Measurements from ENCODE around the gene GRIA1. TPM values are rescaled to one million over a fixed set of nuclear protein-coding genes. Genes with fewer than 3 reads are reported as not detected.

Gene GRIA1
- total RNA-seq, 1 experiment from 2014 or later: 0.81 TPM

DNA sequence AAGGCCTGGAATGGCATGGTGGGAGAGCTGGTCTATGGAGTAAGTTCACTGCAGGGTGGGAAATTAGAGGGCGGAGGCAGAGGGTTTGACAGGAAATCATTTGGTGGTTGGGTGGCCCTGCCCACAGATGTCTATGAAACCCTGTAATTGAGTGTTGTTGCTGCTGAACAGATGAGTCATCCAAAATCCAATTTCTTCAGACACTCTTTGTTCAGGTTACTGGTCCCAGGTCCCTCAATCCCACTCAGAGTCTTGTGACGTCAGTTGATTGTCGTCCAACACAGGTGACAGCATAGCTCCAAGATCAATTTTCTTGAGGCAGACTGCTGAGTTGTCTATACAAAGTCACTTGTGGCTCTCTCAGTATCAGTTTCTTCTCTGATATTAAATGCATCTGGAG lies 208.6 kb downstream of the GRIA1 start:
- DNase-seq (ENCODE audit: low spot score) (no peak), ATAC-seq (no peak)
- H3K36me3 Mint-ChIP-seq: no peaks in the 10 kb centered on the region
- H3K27ac Mint-ChIP-seq: no peak overlapping the region
- ChIA-PET CTCF (no interaction called here), POLR2A (no interaction called here)
- no peak overlapping the region for H3K4me3 Mint-ChIP-seq
- H3K27me3 Mint-ChIP-seq (ENCODE audit: low read depth): no peaks in the 10 kb centered on the region
- no peaks in the 10 kb centered on the region for H3K9me3 Mint-ChIP-seq
- H3K4me1 Mint-ChIP-seq: peaks cover 18% of the 10 kb centered on the region
- no peak for TF ChIP-seq CBFB (CRISPR knock-in tag; IDR thresholded peaks at IDR 0.05; ENCODE audit: low read depth)
- no peak for TF ChIP-seq ZNF263 (CRISPR knock-in tag; IDR thresholded peaks at IDR 0.05; ENCODE audit: low read depth)
- TF ChIP-seq SP1 (CRISPR knock-in tag; conservative IDR thresholded peaks at IDR 0.05): no peak
- TF ChIP-seq, protein P1, sequence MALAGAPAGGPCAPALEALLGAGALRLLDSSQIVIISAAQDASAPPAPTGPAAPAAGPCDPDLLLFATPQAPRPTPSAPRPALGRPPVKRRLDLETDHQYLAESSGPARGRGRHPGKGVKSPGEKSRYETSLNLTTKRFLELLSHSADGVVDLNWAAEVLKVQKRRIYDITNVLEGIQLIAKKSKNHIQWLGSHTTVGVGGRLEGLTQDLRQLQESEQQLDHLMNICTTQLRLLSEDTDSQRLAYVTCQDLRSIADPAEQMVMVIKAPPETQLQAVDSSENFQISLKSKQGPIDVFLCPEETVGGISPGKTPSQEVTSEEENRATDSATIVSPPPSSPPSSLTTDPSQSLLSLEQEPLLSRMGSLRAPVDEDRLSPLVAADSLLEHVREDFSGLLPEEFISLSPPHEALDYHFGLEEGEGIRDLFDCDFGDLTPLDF (CRISPR knock-in tag; IDR thresholded peaks at IDR 0.05): no peak
- TF ChIP-seq ZNF396 (CRISPR knock-in tag; IDR thresholded peaks at IDR 0.05; ENCODE audit: borderline replicate concordance): no peak
- no peak for TF ChIP-seq TCF7 (CRISPR knock-in tag; IDR thresholded peaks at IDR 0.05; ENCODE audit: low read depth)
- TF ChIP-seq NR3C1 (CRISPR knock-in tag; conservative IDR thresholded peaks at IDR 0.05; ENCODE audit: low read depth): no peak
- no peak for TF ChIP-seq TEAD1 (CRISPR knock-in tag; IDR thresholded peaks at IDR 0.05)
- TF ChIP-seq ZNF671 (CRISPR knock-in tag; IDR thresholded peaks at IDR 0.05): no peak
- TF ChIP-seq ATF1 (CRISPR knock-in tag; IDR thresholded peaks at IDR 0.05): no peak
- TF ChIP-seq SOX15 (CRISPR knock-in tag; IDR thresholded peaks at IDR 0.05): no peak
- no peak for TF ChIP-seq JUN (CRISPR knock-in tag; IDR thresholded peaks at IDR 0.05)
- TF ChIP-seq NFE2L1 (CRISPR knock-in tag; IDR thresholded peaks at IDR 0.05): no peak
- TF ChIP-seq ZNF317 (CRISPR knock-in tag; IDR thresholded peaks at IDR 0.05; ENCODE audit: borderline replicate concordance, low read depth): no peak
- TF ChIP-seq ZBTB21 (CRISPR knock-in tag; IDR thresholded peaks at IDR 0.05; ENCODE audit: borderline replicate concordance): no peak
- no peak for TF ChIP-seq MYBL2 (CRISPR knock-in tag; IDR thresholded peaks at IDR 0.05)
- TF ChIP-seq, protein P2, sequence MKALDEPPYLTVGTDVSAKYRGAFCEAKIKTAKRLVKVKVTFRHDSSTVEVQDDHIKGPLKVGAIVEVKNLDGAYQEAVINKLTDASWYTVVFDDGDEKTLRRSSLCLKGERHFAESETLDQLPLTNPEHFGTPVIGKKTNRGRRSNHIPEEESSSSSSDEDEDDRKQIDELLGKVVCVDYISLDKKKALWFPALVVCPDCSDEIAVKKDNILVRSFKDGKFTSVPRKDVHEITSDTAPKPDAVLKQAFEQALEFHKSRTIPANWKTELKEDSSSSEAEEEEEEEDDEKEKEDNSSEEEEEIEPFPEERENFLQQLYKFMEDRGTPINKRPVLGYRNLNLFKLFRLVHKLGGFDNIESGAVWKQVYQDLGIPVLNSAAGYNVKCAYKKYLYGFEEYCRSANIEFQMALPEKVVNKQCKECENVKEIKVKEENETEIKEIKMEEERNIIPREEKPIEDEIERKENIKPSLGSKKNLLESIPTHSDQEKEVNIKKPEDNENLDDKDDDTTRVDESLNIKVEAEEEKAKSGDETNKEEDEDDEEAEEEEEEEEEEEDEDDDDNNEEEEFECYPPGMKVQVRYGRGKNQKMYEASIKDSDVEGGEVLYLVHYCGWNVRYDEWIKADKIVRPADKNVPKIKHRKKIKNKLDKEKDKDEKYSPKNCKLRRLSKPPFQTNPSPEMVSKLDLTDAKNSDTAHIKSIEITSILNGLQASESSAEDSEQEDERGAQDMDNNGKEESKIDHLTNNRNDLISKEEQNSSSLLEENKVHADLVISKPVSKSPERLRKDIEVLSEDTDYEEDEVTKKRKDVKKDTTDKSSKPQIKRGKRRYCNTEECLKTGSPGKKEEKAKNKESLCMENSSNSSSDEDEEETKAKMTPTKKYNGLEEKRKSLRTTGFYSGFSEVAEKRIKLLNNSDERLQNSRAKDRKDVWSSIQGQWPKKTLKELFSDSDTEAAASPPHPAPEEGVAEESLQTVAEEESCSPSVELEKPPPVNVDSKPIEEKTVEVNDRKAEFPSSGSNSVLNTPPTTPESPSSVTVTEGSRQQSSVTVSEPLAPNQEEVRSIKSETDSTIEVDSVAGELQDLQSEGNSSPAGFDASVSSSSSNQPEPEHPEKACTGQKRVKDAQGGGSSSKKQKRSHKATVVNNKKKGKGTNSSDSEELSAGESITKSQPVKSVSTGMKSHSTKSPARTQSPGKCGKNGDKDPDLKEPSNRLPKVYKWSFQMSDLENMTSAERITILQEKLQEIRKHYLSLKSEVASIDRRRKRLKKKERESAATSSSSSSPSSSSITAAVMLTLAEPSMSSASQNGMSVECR (CRISPR knock-in tag; IDR thresholded peaks at IDR 0.05; ENCODE audit: borderline replicate concordance): no peak

DNA sequence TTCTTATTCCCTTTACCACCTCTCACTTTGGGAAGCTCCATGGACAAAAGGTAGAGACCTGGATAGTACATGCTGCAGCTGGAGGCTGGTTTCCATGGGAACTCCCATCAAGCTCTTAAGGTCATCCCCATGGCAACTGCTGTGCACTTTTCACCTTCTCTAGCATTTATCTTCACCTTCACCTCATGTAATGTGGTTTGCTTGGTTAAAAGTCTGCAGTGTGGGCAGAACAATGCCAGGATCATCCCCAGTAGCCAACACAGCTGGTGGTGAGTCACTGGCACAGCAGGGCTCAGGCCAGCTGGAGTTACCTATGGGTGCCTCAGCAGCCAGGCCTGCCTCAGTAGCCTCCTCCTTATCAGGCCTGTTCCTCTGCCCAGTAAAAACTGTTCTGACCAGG lies 210.5 kb downstream of the GRIA1 start:
- no peak overlapping the region for H3K4me3 Mint-ChIP-seq
- H3K36me3 Mint-ChIP-seq: no peaks in the 10 kb centered on the region
- no peak overlapping the region for H3K27ac Mint-ChIP-seq
- H3K27me3 Mint-ChIP-seq (ENCODE audit: low read depth): no peaks in the 10 kb centered on the region
- no peak for DNase-seq (ENCODE audit: low spot score)
- H3K4me1 Mint-ChIP-seq: peaks cover 16% of the 10 kb centered on the region
- no peak for ATAC-seq
- ChIA-PET CTCF (no interaction called here), POLR2A (no interaction called here)
- H3K9me3 Mint-ChIP-seq: no peaks in the 10 kb centered on the region
- TF ChIP-seq, protein P3, sequence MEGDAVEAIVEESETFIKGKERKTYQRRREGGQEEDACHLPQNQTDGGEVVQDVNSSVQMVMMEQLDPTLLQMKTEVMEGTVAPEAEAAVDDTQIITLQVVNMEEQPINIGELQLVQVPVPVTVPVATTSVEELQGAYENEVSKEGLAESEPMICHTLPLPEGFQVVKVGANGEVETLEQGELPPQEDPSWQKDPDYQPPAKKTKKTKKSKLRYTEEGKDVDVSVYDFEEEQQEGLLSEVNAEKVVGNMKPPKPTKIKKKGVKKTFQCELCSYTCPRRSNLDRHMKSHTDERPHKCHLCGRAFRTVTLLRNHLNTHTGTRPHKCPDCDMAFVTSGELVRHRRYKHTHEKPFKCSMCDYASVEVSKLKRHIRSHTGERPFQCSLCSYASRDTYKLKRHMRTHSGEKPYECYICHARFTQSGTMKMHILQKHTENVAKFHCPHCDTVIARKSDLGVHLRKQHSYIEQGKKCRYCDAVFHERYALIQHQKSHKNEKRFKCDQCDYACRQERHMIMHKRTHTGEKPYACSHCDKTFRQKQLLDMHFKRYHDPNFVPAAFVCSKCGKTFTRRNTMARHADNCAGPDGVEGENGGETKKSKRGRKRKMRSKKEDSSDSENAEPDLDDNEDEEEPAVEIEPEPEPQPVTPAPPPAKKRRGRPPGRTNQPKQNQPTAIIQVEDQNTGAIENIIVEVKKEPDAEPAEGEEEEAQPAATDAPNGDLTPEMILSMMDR (IDR thresholded peaks at IDR 0.05): no peak
- TF ChIP-seq TP53 (CRISPR knock-in tag; IDR thresholded peaks at IDR 0.05) (no peak), SMAD4 (CRISPR knock-in tag; IDR thresholded peaks at IDR 0.05) (no peak), TEAD4 (CRISPR knock-in tag; IDR thresholded peaks at IDR 0.05) (no peak), ZNF416 (CRISPR knock-in tag; IDR thresholded peaks at IDR 0.05) (no peak), KAT7 (CRISPR knock-in tag; IDR thresholded peaks at IDR 0.05; ENCODE audit: borderline replicate concordance) (no peak), SP1 (CRISPR knock-in tag; conservative IDR thresholded peaks at IDR 0.05) (no peak), ZNF263 (CRISPR knock-in tag; IDR thresholded peaks at IDR 0.05; ENCODE audit: low read depth) (no peak), RORB (CRISPR knock-in tag; IDR thresholded peaks at IDR 0.05) (no peak)
- TF ChIP-seq, protein P4, sequence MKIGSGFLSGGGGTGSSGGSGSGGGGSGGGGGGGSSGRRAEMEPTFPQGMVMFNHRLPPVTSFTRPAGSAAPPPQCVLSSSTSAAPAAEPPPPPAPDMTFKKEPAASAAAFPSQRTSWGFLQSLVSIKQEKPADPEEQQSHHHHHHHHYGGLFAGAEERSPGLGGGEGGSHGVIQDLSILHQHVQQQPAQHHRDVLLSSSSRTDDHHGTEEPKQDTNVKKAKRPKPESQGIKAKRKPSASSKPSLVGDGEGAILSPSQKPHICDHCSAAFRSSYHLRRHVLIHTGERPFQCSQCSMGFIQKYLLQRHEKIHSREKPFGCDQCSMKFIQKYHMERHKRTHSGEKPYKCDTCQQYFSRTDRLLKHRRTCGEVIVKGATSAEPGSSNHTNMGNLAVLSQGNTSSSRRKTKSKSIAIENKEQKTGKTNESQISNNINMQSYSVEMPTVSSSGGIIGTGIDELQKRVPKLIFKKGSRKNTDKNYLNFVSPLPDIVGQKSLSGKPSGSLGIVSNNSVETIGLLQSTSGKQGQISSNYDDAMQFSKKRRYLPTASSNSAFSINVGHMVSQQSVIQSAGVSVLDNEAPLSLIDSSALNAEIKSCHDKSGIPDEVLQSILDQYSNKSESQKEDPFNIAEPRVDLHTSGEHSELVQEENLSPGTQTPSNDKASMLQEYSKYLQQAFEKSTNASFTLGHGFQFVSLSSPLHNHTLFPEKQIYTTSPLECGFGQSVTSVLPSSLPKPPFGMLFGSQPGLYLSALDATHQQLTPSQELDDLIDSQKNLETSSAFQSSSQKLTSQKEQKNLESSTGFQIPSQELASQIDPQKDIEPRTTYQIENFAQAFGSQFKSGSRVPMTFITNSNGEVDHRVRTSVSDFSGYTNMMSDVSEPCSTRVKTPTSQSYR (CRISPR knock-in tag; IDR thresholded peaks at IDR 0.05): no peak
- TF ChIP-seq, protein P5, sequence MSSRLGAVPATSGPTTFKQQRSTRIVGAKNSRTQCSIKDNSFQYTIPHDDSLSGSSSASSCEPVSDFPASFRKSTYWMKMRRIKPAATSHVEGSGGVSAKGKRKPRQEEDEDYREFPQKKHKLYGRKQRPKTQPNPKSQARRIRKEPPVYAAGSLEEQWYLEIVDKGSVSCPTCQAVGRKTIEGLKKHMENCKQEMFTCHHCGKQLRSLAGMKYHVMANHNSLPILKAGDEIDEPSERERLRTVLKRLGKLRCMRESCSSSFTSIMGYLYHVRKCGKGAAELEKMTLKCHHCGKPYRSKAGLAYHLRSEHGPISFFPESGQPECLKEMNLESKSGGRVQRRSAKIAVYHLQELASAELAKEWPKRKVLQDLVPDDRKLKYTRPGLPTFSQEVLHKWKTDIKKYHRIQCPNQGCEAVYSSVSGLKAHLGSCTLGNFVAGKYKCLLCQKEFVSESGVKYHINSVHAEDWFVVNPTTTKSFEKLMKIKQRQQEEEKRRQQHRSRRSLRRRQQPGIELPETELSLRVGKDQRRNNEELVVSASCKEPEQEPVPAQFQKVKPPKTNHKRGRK (CRISPR knock-in tag; IDR thresholded peaks at IDR 0.05; ENCODE audit: borderline replicate concordance): no peak

Data from WTC11 (cell line).